H9 (cell line): ENCODE measurements around the gene KCNA2. TPM values are rescaled to one million over a fixed set of nuclear protein-coding genes. Genes with fewer than 3 reads are reported as not detected.

Experiments used
- DNase-seq: peaks from one replicate; pipeline ENCODE4 v3.0.0-alpha.2; 2017
- H2AFZ ChIP-seq: one replicate; pipeline ENCODE4 v1.6.1; 2013; ENCODE audit warnings: mild to moderate bottlenecking, low read length, control low read depth, moderate library complexity
- H2AK5ac ChIP-seq: 2 replicates; pipeline ENCODE4 v1.6.1; 2013; ENCODE audit warnings: low read length, control low read depth, mixed read lengths; ENCODE audit not compliant: insufficient read length
- H2BK120ac ChIP-seq: one replicate; pipeline ENCODE4 v1.6.1; 2013; ENCODE audit warnings: low read depth, mild to moderate bottlenecking, low read length, control low read depth, inconsistent platforms; ENCODE audit not compliant: poor library complexity, severe bottlenecking
- H2BK12ac ChIP-seq: 2 replicates; pipeline ENCODE4 v1.6.1; 2013; ENCODE audit warnings: low read length, control low read depth, mixed read lengths, low read depth; ENCODE audit not compliant: insufficient read length
- H2BK15ac ChIP-seq: 2 replicates; pipeline ENCODE4 v1.6.1; 2013; ENCODE audit warnings: low read depth, low read length, control low read depth
- H2BK20ac ChIP-seq: one replicate; pipeline ENCODE4 v1.6.1; 2013; ENCODE audit warnings: low read depth, mild to moderate bottlenecking, low read length, control low read depth, inconsistent platforms; ENCODE audit not compliant: poor library complexity, severe bottlenecking
- H2BK5ac ChIP-seq: 2 replicates; pipeline ENCODE4 v1.6.1; 2013; ENCODE audit warnings: low read length, control low read depth, mixed read lengths; ENCODE audit not compliant: insufficient read length
- H3K14ac ChIP-seq: 2 replicates; pipeline ENCODE4 v1.6.1; 2013; ENCODE audit warnings: low read length, control low read depth; ENCODE audit not compliant: insufficient read depth
- H3K18ac ChIP-seq: 2 replicates; pipeline ENCODE4 v1.6.1; 2013; ENCODE audit warnings: low read depth, mild to moderate bottlenecking, mixed read lengths, low read length, control low read depth; ENCODE audit not compliant: insufficient read length
- H3K23ac ChIP-seq: 2 replicates; pipeline ENCODE4 v1.6.1; 2013; ENCODE audit warnings: low read length, control low read depth, mixed read lengths, low read depth; ENCODE audit not compliant: insufficient read length
- H3K23me2 ChIP-seq: 2 replicates; pipeline ENCODE4 v1.6.1; 2013; ENCODE audit warnings: low read depth, mild to moderate bottlenecking, mixed read lengths, low read length, control low read depth; ENCODE audit not compliant: insufficient read length, poor library complexity, severe bottlenecking
- H3K27ac ChIP-seq: 2 replicates; pipeline ENCODE4 v1.5.1; 2013; ENCODE audit warnings: low read length, control low read depth, mixed read lengths, low read depth; ENCODE audit not compliant: insufficient read length
- H3K27me3 ChIP-seq: 2 replicates; pipeline ENCODE4 v1.6.1; 2013; ENCODE audit warnings: low read length, control low read depth, inconsistent platforms; ENCODE audit not compliant: insufficient read depth
- H3K4ac ChIP-seq: 2 replicates; pipeline ENCODE4 v1.6.1; 2013; ENCODE audit warnings: low read depth, mild to moderate bottlenecking, control low read depth, inconsistent platforms, low read length, moderate library complexity
- H3K4me1 ChIP-seq: 2 replicates; pipeline ENCODE4 v1.6.1; 2013; ENCODE audit warnings: low read length, control low read depth, inconsistent platforms; ENCODE audit not compliant: insufficient read depth
- H3K4me2 ChIP-seq: 2 replicates; pipeline ENCODE4 v1.6.1; 2013; ENCODE audit warnings: low read length, control low read depth, mixed read lengths; ENCODE audit not compliant: insufficient read length, insufficient read depth
- H3K56ac ChIP-seq: 2 replicates; pipeline ENCODE4 v1.6.1; 2013; ENCODE audit warnings: low read depth, mild to moderate bottlenecking, mixed read lengths, low read length, control low read depth; ENCODE audit not compliant: insufficient read length
- H3K79me1 ChIP-seq: 2 replicates; pipeline ENCODE4 v1.6.1; 2013; ENCODE audit warnings: low read depth, mild to moderate bottlenecking, moderate library complexity, low read length, control low read depth, inconsistent platforms; ENCODE audit not compliant: insufficient read depth, poor library complexity, severe bottlenecking
- H3K79me2 ChIP-seq: 2 replicates; pipeline ENCODE4 v1.6.1; 2013; ENCODE audit warnings: low read length, control low read depth, inconsistent platforms; ENCODE audit not compliant: insufficient read depth
- H3K9ac ChIP-seq: 2 replicates; pipeline ENCODE4 v1.6.1; 2013; ENCODE audit warnings: low read length, control low read depth, mixed read lengths; ENCODE audit not compliant: insufficient read length; ENCODE audit errors: extremely low read depth
- H3K9me3 ChIP-seq: one replicate; pipeline ENCODE4 v1.6.1; 2013; ENCODE audit warnings: low read depth, low read length, inconsistent platforms; ENCODE audit not compliant: control insufficient read depth
- H3T11ph ChIP-seq: one replicate; pipeline ENCODE4 v1.6.1; 2013; ENCODE audit warnings: mild to moderate bottlenecking, low read length, control low read depth, inconsistent platforms
- H4K20me1 ChIP-seq: one replicate; pipeline ENCODE4 v1.6.1; 2013; ENCODE audit not compliant: control insufficient read depth, insufficient read length, insufficient read depth
- H4K5ac ChIP-seq: 2 replicates; pipeline ENCODE4 v1.6.1; 2013; ENCODE audit warnings: low read depth, mild to moderate bottlenecking, mixed read lengths, low read length, control low read depth; ENCODE audit not compliant: insufficient read length
- H4K8ac ChIP-seq: replicated peaks from 2 replicates; pipeline ENCODE4 v1.6.1; 2013; ENCODE audit warnings: low read length, control low read depth, mixed read lengths, low read depth; ENCODE audit not compliant: insufficient read length
- H4K91ac ChIP-seq: 2 replicates; pipeline ENCODE4 v1.6.1; 2013; ENCODE audit warnings: low read depth, mild to moderate bottlenecking, moderate library complexity, mixed read lengths, low read length, control low read depth; ENCODE audit not compliant: insufficient read length
- H3K27ac Mint-ChIP-seq, 3 experiments: 2 replicates in 2 of 3; 3 replicates in 1 of 3; pipeline ENCODE4 v1.8.0; 2020 to 2021; ENCODE audit warnings: mixed read lengths in 3 of 3, mild to moderate bottlenecking in 1 of 3, moderate library complexity in 1 of 3
- H3K27me3 Mint-ChIP-seq: 2 replicates; pipeline ENCODE4 v1.8.0; 2021; ENCODE audit warnings: low read depth, mild to moderate bottlenecking, moderate library complexity, mixed read lengths
- H3K36me3 Mint-ChIP-seq, 3 experiments: 2 replicates in 2 of 3; 3 replicates in 1 of 3; pipeline ENCODE4 v1.8.0; 2020 to 2021; ENCODE audit warnings: low read depth in 3 of 3, mixed read lengths in 3 of 3; ENCODE audit not compliant: insufficient read depth in 1 of 3
- H3K4me1 Mint-ChIP-seq, 2 experiments: 2 replicates each; pipeline ENCODE4 v1.8.0; 2020; ENCODE audit warnings: mixed read lengths in 2 of 2
- H3K4me3 Mint-ChIP-seq, 2 experiments: 2 replicates in 1 of 2; 3 replicates in 1 of 2; pipeline ENCODE4 v1.8.0; 2020 to 2021; ENCODE audit warnings: mild to moderate bottlenecking in 2 of 2, mixed read lengths in 2 of 2, moderate library complexity in 1 of 2
- H3K9me3 Mint-ChIP-seq, 2 experiments: 2 replicates in 1 of 2; 3 replicates in 1 of 2; pipeline ENCODE4 v1.8.0; 2020; ENCODE audit warnings: mild to moderate bottlenecking in 2 of 2, mixed read lengths in 2 of 2, moderate library complexity in 1 of 2
- CTCF ChIP-seq: fragments of 200-600 bp; sonication (generic); conservative IDR thresholded peaks from 3 replicates; pipeline ENCODE4 v1.8.0; 2021; ENCODE audit warnings: antibody characterized with exemption, mild to moderate bottlenecking
- WGBS: extraction: QIAGEN DNeasy Blood & Tissue Kit; methylation state at CpG from one replicate; pipeline ENCODE4 v1.1.7; 2013; ENCODE audit warnings: missing lambda C conversion rate, low lambda C conversion rate, mixed read lengths; ENCODE audit not compliant: insufficient read length; ENCODE audit errors: extremely low coverage; 5-methylcytosine and 5-hydroxymethylcytosine counted together
- total RNA-seq: library from RNA; stranded (reverse); gene quantifications from 2 replicates; pipeline ENCODE4 v1.2.1, GENCODE V29; 2021

Gene KCNA2
- total RNA-seq, 1 experiment from 2014 or later: 0.33 TPM

DNA sequence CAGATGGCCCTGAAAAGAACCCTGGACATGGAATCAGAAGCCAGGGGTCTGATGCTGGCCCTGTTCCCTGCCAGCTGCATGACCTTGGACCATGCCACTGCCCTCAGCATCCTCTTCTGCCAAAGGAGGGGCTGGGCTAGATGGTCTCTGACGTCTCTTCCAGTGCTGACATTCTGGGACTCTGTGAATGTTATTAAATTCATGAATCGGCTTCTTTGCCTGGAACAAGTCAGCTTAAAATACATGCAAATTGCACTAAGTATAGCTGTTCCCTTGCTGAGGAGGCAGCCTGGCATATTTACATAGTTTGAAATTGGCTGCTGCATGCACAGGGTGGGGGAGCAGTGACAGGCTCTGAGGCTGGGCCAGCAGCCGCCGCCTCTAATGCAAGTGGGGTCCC lies 23.8 kb downstream of the KCNA2 start:
- Histone ChIP-seq H3K27me3 (peaks cover 3% of the 10 kb centered on the region; the same call in 1 of the 2 replicates), H3K9ac (no peak overlapping the region), H3K18ac (no peak overlapping the region), H2AFZ (no peak overlapping the region), H2BK120ac (no peak overlapping the region), H2BK5ac (no peak overlapping the region), H3K27ac (no peak overlapping the region), H3K4ac (no peak overlapping the region), H4K8ac (no peak overlapping the region), H3K9me3 (no peaks in the 10 kb centered on the region), H3K23me2 (no peaks in the 10 kb centered on the region), H3K4me2 (no peak overlapping the region), H3T11ph (no peak overlapping the region), H3K79me1 (no peaks in the 10 kb centered on the region), H2AK5ac (no peak overlapping the region), H2BK12ac (no peak overlapping the region), H3K14ac (no peak overlapping the region), H3K23ac (no peak overlapping the region), H3K79me2 (no peaks in the 10 kb centered on the region), H4K5ac (no peak overlapping the region), H2BK15ac (no peak overlapping the region), H3K56ac (no peak overlapping the region), H2BK20ac (no peak overlapping the region), H3K4me1 (no peaks in the 10 kb centered on the region), H4K91ac (no peak overlapping the region), H4K20me1 (no peaks in the 10 kb centered on the region)
- no peak for TF ChIP-seq CTCF
- Mint-ChIP-seq H3K4me3 (no peak overlapping the region), H3K36me3 (peaks cover 0 to 6% (median 0%) of the 10 kb centered on the region in 3 experiments; a peak in 1 of 7 replicates), H3K27me3 (peaks cover 94% of the 10 kb centered on the region), H3K4me1 (no peaks in the 10 kb centered on the region), H3K9me3 (peaks cover 5 to 9% of the 10 kb centered on the region in 2 experiments; a peak in 2 of 5 replicates), H3K27ac (no peak overlapping the region)
- DNase-seq: no peak
- WGBS: no CpG with 5 or more reads among the region's 4 CpGs
